GM21515 (cell line): Measurements from ENCODE around the gene DNAJC16.

Experiments used
- ATAC-seq: cut with Tn5 transposase; IDR thresholded peaks from one replicate; pipeline ENCODE4 v1.9.1; 2021; ENCODE audit not compliant: unreplicated experiment

DNAJC16 gene

GRCh38 chr1:15618655-15619525, 92.2 kb downstream of the DNAJC16 start:
- ATAC-seq: no peak

DNA sequence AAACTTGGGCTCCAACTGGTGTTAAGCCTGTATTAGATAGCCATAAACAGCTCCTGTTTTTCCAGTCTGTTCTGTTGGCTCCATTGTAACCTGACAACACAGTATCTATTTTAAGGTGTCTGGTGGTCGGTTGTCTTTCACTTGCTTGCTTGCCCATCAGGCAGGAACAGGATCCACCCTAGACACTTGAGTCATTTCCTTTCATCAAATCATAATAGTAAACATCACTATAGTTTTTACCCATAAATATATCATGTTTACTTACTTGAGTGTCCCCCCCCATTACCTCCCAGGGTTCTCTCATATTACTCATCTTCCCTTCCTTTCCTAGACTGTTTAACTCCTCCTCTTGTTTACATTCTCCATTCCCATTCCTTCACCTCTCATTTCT, 93.5 kb downstream of the DNAJC16 start:
- no peak for ATAC-seq

- no peak for ATAC-seq
Measured at GRCh38 chr1:15620902-15621682, 94.4 kb downstream of the DNAJC16 start.

DNA sequence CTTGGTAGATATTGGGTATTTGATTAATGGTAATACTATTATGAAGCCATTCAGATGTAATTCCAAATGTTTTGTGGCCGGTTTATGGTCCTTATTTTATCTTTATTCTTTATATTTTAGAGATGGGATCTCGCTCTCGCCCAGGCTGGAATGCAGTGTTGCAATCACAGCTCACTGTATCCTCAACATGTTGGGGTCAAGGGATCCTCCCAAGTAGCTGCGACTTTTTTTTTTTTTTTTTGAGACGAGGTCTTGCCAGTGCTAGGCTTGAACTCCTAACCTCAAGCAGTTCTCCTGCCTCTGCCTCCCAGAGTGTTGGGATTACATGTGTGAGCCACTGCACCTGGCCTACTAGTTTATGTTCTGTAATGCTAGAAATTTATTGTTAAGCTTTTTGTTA, 95.3 kb downstream of the DNAJC16 start:
- no peak for ATAC-seq

- ATAC-seq: no peak
Measured at GRCh38 chr1:15622712-15623373, 96.2 kb downstream of the DNAJC16 start.

DNA sequence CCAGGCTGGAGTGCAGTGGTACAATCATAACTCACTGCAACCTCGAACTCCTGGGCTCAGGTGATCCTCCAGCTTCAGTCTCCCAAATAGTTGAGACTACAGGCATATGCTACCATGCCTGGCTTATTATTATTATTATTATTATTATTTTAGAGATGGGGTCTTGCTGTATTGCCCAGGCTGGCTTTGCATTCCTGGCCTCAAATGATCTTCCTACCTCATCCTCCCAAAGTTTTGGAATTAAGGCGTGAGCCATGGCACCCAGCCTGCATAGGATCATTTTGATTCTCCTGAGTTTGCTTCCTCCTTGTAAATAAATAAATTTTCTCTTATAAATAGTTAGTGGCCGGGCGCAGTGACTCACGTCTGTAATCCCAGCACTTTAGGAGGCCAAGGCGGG, 96.8 kb downstream of the DNAJC16 start:
- ATAC-seq: no peak

DNA sequence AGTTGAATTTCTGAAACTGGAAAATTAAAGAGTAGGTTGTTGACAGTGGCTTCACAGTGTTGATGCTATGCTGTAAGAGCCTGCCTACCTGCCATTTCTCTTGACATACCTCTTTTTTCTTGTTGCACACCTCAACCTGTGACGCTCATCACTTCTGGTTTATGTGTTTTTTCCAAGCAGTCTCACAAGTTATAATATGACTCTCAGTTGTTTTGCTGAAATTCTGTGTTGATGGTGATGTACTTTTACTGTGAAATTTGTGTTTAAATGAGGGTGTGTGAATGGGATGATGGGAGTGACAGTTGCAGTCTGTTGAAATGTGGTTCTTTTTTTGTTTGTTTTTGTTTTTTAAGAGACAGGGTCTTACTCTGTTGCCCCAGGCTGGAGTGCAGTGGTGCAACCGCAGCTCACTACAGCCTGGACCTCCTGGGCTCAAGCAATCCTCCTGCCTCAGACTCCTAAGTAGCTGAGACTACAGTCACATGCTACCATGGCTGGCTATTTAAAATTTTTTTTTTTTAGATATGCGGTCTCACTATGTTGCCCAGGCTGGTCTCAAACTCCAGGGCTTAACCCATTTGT, 97.6 kb downstream of the DNAJC16 start:
- no peak for ATAC-seq

DNA sequence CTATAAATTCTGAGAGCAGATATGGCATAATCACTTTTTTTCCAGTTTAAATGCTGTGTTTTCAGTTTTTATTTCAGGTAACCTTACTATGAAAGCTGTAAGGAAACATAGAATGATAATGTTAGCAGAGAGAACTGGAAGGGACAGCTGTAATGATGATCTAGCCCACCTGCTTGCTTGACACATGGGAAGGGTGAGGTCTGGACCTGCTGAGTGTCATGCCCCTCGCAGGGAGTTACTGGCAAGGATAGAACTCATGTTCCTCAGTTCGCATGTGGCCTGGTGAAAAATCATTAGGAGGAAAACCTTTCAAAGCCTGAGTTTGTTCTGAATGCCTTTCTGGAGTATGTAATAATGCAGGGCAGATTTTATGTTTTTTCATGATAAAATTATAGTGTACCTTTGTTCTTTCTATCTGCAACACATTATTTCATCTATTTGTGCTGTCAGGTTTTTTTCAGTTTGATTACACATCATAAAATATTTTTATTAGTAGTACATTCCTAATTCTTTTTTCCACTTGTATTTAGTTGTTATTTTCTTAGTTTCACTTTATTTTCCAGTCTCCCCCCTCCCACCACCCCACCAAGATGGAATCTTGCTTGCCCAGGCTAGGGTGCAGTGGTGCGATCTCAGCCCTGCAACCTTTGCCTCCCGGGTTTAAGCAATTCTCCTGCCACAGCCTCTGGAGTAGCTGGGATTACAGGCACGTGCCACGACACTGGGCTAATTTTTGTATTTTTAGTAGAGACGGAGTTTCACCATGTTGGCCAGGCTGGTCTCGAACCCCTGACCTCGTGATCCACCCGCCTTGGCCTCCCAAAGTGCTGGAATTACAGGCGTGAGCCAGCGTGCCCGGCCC, 98.6 kb downstream of the DNAJC16 start:
- ATAC-seq: no peak
